Skin epidermis (tissue), 12 donors: Measurements from ENCODE around the gene DDX47.
"Not testable (repeated sequence)": the region's sequence is repeated elsewhere in the genome, so short reads cannot be mapped to it uniquely, and the experiment has no call there.

Source experiments
- H3K27ac ChIP-seq, 21 experiments: fragments of 200-600 bp; sonication (generic) in 11 of 21; one replicate each; pipeline ENCODE4 v1.5.0; 2020; ENCODE audit warnings: mild to moderate bottlenecking in 3 of 21, inconsistent platforms in 2 of 21, moderate library complexity in 2 of 21
- H3K4me3 ChIP-seq, 7 experiments: fragments of 200-600 bp; sonication (generic) in 2 of 7; one replicate each; pipeline ENCODE4 v1.5.0; 2020; ENCODE audit warnings: inconsistent platforms in 2 of 7, mild to moderate bottlenecking in 2 of 7, moderate library complexity in 1 of 7

Gene DDX47

DNA sequence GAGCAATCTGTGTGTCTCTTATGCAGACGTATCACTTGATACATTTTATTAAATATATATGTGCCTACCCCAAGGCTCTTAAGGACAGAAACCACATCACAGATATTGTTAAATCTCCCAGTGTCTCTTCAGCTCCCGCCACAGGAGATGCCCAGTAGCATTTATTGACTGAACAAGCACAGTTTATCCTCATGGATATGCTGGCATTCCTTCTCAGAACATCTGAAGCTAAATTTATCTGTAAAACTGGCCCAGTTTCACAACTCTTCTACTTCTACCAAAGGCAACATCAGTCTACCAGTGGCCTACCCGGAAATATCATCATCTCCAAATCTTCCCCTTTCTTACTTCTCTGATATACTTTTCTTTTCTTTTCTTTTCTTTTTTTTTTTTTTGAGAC is 17.0 kb upstream of the DDX47 start:
- no peak overlapping the region for H3K27ac ChIP-seq

GRCh38 chr12:12796928-12797793 is 16.0 kb upstream of the DDX47 start:
- Histone ChIP-seq H3K27ac (no peak overlapping the region), H3K4me3 (no peak overlapping the region)

More for the DNA sequence above, 17.0 kb upstream of the DDX47 start:
- H3K4me3 ChIP-seq, result no peak overlapping the region

DNA sequence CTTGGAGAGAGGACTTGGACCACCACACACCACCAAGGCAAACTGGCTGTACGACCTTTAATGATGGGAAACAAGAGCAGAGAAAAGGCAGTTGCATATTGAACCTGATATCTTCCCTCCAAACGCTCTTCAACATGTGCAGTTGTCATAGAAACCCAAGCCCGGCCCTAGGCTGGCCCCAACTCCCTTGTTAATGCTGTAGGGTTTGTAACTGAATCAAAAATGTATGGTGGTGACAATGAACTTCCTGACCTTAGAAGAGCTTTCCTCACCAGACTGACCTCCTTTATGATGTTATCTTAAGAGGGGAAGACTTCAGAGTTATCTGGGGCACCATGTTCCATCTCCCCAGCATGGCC is 15.4 kb upstream of the DDX47 start:
- Histone ChIP-seq H3K27ac (no peak overlapping the region), H3K4me3 (no peak overlapping the region)

DNA sequence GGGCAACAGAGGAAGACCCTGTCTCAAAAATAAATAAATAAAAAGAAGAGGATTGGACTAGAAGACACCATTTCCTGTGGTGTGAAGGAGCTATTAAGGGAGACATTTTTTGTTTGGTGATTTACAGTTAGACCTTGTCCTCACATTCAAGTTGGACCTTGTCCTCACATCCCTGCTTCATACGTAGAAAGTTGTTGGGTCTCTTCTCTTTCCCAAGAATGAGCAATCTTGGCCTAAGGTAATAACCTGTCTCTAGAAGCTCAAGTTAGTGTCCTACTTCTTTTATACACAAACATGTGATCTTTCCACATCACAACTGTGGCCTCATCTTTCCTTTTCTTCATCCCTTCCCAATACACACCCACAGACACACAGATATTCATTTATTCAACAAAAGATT is 14.7 kb upstream of the DDX47 start:
- H3K27ac ChIP-seq, result no peak overlapping the region
- no peak overlapping the region for H3K4me3 ChIP-seq

DNA sequence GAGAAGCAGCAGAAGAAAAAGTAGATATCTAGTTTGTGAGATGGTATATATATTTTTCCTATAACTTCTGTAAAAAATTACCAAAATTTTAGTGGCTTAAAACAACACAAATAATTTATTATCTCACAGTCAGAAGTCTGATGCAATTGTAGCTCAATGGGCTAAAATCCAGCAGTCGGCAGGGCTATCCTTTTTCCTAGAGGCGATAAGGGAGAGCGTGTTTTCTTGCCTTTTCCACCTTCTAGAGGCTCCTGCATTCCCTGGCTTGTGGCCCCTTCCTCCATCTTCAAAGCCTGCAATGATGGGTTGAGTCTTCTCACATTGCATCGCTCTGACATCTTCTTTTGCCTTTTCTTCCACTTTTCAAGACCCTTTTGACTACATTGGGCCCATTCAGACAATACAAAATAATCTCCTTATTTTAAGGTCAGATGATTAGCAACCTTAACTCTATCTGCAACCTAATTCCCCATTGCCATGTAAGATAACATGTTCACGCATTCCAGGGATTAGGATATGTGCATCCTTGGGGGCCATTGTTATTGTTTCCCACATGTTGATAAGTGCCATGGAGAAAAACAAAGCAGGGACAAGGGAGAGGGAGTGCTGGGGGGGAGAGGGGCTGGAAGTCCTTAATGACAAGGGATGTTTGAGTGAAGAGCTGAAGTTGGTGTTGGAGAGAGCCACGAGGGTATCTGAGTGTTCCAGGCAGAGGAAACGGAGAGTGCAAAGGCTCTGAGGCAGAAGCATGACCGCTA is 13.8 kb upstream of the DDX47 start:
- H3K27ac ChIP-seq, result no peak overlapping the region
- H3K4me3 ChIP-seq, result no peak overlapping the region

DNA sequence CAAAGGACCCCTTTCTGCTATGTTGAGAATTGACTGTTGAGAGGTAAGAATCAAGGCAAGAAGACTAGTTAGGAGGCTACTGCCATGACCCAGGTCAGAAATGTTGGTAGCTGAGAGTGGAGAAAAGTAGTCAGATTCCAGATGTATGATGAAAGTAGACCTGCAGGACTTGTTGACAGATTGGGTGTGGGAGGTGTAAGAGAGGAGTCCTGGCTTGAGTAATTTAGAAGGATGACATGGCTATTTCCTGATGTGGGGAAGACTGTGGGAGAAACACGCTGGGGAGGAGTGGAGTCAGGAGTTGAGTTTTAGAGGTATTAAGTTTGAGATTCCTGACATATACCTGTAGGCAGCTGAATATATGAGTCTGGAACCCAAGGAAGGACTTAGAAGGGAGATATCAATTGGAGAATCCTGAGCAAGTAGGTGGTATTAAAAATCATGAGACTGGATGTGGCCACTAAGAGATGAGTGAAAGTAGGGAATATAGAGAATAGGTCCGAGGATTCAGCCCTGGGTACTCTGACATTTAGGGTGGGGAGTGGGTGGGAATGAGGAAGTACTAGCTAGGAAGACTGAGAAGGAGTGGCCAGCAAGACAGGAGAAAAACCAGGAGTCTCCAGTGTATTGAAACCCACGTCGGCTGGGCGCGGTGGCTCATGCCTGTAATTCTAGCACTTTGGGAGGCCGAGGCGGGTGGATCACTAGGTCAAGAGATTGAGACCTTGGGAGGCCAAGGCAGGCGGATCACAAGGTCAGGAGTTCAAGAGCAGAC is 12.6 kb upstream of the DDX47 start:
- Histone ChIP-seq H3K27ac (peak overlapping the region in 10 of 21 experiments; percentile 21 to 73 (median 59)), H3K4me3 (no peak overlapping the region)

DNA sequence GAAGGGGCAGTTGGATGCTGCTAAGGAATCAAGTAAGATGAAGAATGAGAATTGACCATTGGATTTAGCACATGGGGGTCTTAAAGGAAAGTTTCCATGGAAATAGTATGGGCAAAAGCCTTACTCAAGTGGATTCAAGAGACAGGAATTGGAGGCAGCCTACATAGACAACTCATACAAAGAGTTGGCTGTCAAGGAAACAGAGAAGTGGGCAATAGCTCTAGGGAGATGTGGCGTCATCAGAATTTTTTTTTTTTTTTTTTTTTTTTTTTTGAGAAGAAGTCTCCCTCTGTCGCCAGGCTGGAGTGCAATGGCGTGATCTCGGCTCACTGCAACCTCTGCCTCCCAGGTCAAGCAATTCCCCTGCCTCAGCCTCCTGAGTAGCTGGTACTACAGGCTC is 11.5 kb upstream of the DDX47 start:
- not testable (repeated sequence) for H3K4me3 ChIP-seq
- peak overlapping the region in 1 of 21 experiments; percentile 61 for H3K27ac ChIP-seq

- Histone ChIP-seq H3K4me3 (no peak overlapping the region), H3K27ac (peak overlapping the region in 17 of 21 experiments; percentile 0 to 79 (median 57))
These were observed 10.0 kb upstream of the DDX47 start for GRCh38 chr12:12803186-12803585.

DNA sequence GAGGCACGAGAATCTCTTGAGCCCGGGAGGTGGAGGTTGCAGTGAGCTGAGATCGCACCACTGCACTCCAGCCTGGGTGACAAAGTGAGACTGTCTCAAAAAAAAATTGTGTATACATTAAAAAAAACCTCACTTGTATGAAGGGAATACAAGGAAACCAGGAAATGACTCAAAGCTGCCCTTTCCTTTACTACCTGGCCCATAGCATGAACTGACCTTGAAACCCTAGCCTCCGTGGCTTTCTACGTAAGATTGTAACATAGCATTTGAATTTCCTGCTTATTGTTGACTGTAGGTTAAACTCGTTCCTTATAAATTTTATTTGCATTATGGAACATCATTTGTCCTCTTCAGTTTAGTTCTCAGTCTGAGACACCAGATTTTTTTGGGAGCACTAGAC is 9.1 kb upstream of the DDX47 start:
- Histone ChIP-seq H3K4me3 (no peak overlapping the region), H3K27ac (peak overlapping the region in 14 of 21 experiments; percentile 17 to 79 (median 56))

GRCh38 chr12:12804432-12804886 is 8.7 kb upstream of the DDX47 start:
- peak overlapping the region in 14 of 21 experiments; percentile 7 to 79 (median 56) for H3K27ac ChIP-seq

GRCh38 chr12:12806784-12807516 is 6.2 kb upstream of the DDX47 start:
- no peak overlapping the region for H3K4me3 ChIP-seq
- H3K27ac ChIP-seq, result peak overlapping the region in 20 of 21 experiments; percentile 31 to 97 (median 80)

More at GRCh38 chr12:12804432-12804886, 8.7 kb upstream of the DDX47 start:
- H3K4me3 ChIP-seq, result no peak overlapping the region

GRCh38 chr12:12807517-12807903 is 5.6 kb upstream of the DDX47 start:
- H3K4me3 ChIP-seq, result not testable (repeated sequence)
- H3K27ac ChIP-seq, result peak overlapping the region in 20 of 21 experiments; percentile 31 to 97 (median 80)

GRCh38 chr12:12807970-12808702 is 5.0 kb upstream of the DDX47 start:
- peak overlapping the region in 1 of 7 experiments; percentile 7 for H3K4me3 ChIP-seq

DNA sequence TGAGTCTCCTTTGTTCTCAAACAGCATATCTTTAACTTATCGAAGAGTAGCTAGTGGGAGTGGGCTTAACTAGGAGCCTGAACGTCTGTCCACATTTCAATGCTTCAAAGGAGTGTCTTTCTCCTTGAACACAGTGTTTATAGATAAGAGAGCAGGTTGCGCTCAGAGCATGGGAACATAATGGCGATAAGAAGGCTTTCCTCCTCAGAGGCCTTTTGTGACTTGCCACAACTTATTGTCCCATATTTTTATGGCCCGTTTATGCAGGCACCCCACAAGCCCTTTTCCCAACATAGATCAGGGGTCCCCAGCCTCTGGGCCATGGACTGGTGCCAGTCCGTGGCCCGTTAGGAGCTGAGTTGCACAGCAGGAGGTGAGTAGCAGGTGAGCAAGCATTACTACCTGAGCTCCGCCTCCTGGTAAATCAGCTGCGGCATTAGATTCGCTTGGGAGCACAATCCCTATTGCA is 2.6 kb upstream of the DDX47 start:
- no peak overlapping the region for H3K27ac ChIP-seq

More at GRCh38 chr12:12807970-12808702, 5.0 kb upstream of the DDX47 start:
- peak overlapping the region in 20 of 21 experiments; percentile 31 to 97 (median 80) for H3K27ac ChIP-seq

GRCh38 chr12:12811343-12811742 is 1.8 kb upstream of the DDX47 start:
- Histone ChIP-seq H3K4me3 (no peak overlapping the region), H3K27ac (no peak overlapping the region)

More for the DNA sequence above, 2.6 kb upstream of the DDX47 start:
- H3K4me3 ChIP-seq, result no peak overlapping the region

- Histone ChIP-seq H3K27ac (no peak overlapping the region), H3K4me3 (no peak overlapping the region)
These were observed 972 bp upstream of the DDX47 start for GRCh38 chr12:12812174-12812573.

DNA sequence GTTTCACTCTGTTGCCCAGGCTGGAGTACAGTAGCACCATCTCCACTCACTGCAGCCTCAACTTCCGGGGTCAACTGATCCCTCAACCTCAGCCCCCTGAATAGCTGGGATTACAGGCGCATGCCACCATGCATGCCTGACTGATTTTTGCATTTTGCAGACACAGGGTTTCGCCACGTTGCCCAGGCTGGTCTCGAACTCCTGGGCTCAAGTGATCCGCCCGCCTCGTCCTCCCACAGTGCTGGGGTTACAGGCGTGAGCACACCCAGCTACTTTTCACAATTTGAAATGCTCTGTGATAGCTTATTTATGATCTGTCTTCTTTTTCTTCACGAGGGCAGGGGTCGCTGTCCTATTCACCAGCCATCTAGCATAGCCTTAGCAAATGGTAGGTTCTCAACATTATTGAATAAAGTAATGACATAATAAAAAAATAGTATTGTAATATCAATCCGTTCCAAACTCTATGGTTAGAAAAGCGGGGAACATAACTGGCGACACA is 477 bp upstream of the DDX47 start:
- Histone ChIP-seq H3K4me3 (peak overlapping the region in 1 of 7 experiments; percentile 74), H3K27ac (peak overlapping the region in 7 of 21 experiments; percentile 78 to 94 (median 89))

GRCh38 chr12:12817616-12818015 is 4.5 kb downstream of the DDX47 start:
- no peak overlapping the region for H3K27ac ChIP-seq
- no peak overlapping the region for H3K4me3 ChIP-seq
